ENCODE measurements around the gene IPO8. TPM values are rescaled to one million over a fixed set of nuclear protein-coding genes. Genes with fewer than 3 reads are reported as not detected.
A peak's percentile ranks its signal among the peaks of the same experiment; 100 is the strongest.
"Not testable (repeated sequence)": the region's sequence is repeated elsewhere in the genome, so short reads cannot be mapped to it uniquely, and the experiment has no call there.

The IPO8 gene
- total RNA-seq, 1 donor from 2014 or later, result 39.2 TPM

DNA sequence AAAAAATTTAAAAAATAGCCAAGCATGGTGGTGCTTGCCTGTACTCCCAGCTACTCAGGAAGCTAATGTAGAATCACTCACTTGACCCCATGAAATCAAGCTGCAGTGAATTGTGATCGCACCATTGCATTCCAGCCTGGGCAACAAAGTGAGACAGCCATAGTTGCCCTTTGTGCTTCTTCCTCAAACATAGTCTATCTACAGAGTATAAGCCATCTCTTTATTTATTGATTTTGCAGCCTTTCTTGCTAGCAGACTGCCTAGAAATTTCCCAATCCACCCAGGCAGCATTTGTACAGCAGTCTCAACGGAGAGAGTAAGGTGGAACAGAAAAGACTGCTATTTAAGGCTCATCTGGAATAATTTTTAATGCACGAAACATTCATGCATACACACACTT, 68.8 kb downstream of the IPO8 start:
- Mint-ChIP-seq H3K4me1 (ENCODE audit: low read depth, unreplicated experiment) (peaks cover 7% of the 10 kb centered on the region), H3K9me3 (ENCODE audit: unreplicated experiment) (peaks cover 3% of the 10 kb centered on the region), H3K4me3 (ENCODE audit: unreplicated experiment) (no peak overlapping the region), H3K36me3 (ENCODE audit: low read depth, unreplicated experiment) (peaks cover 9% of the 10 kb centered on the region), H3K27ac (ENCODE audit: unreplicated experiment) (no peak overlapping the region), H3K27me3 (ENCODE audit: low read depth, unreplicated experiment) (no peaks in the 10 kb centered on the region)
- no peak overlapping the region for H3K9ac ChIP-seq (ENCODE audit: low read length)
- H2AFZ ChIP-seq (ENCODE audit: low read depth, low read length), result no peak overlapping the region
- peaks cover 12% of the 10 kb centered on the region for H3K36me3 ChIP-seq (ENCODE audit: insufficient read depth, low read length)
- H3K4me2 ChIP-seq (ENCODE audit: low read length), result no peak overlapping the region
- peaks cover 4% of the 10 kb centered on the region for H3K4me1 ChIP-seq (ENCODE audit: insufficient read depth, low read length)
- H3K27me3 ChIP-seq (ENCODE audit: insufficient read depth, low read length), result no peaks in the 10 kb centered on the region
- no peaks in the 10 kb centered on the region for H4K20me1 ChIP-seq (ENCODE audit: insufficient read depth, low read length)
- H3K79me2 ChIP-seq (ENCODE audit: insufficient read depth, low read length), result no peaks in the 10 kb centered on the region
- no peak for DNase-seq (ENCODE audit: low read depth)
- H3K27ac ChIP-seq (ENCODE audit: low read depth, low read length), result no peak overlapping the region
- no peak for FAIRE-seq
- H3K4me3 ChIP-seq (ENCODE audit: insufficient read depth, low read depth, low read length), result no peak overlapping the region
- no peak for TF ChIP-seq EZH2 (IDR thresholded peaks at IDR 0.05; ENCODE audit: insufficient read depth, low read length)
- TF ChIP-seq, protein P1, sequence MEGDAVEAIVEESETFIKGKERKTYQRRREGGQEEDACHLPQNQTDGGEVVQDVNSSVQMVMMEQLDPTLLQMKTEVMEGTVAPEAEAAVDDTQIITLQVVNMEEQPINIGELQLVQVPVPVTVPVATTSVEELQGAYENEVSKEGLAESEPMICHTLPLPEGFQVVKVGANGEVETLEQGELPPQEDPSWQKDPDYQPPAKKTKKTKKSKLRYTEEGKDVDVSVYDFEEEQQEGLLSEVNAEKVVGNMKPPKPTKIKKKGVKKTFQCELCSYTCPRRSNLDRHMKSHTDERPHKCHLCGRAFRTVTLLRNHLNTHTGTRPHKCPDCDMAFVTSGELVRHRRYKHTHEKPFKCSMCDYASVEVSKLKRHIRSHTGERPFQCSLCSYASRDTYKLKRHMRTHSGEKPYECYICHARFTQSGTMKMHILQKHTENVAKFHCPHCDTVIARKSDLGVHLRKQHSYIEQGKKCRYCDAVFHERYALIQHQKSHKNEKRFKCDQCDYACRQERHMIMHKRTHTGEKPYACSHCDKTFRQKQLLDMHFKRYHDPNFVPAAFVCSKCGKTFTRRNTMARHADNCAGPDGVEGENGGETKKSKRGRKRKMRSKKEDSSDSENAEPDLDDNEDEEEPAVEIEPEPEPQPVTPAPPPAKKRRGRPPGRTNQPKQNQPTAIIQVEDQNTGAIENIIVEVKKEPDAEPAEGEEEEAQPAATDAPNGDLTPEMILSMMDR (IDR thresholded peaks at IDR 0.05; ENCODE audit: insufficient read depth, low read depth, low read length), result no peak
- no peaks in the 10 kb centered on the region for H3K9me3 ChIP-seq (ENCODE audit: insufficient read depth, low read depth, low read length)

DNA sequence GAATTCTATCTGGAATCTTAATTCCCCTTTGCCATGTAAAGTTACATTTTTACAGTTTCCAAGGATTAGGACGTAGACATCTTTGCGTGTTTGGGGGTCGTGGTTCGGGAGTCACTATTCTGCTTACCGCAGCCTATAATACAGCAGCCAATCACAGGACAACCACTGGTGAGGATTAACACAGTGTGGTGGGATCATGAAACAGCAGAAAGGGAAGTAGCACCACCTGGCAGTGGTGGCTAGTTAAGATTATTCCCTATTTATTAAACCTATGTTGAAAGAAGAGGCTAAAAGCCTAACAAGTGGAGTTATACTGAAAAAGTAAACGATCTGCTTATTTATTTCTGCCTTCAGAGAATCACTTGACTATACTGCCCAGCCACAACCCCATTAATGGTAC, 71.7 kb downstream of the IPO8 start:
- peaks cover 3% of the 10 kb centered on the region for H3K9me3 Mint-ChIP-seq (ENCODE audit: unreplicated experiment)
- Histone ChIP-seq H3K79me2 (ENCODE audit: insufficient read depth, low read length) (no peaks in the 10 kb centered on the region), H2AFZ (ENCODE audit: low read depth, low read length) (no peak overlapping the region), H3K4me3 (ENCODE audit: insufficient read depth, low read depth, low read length) (no peak overlapping the region), H3K9ac (ENCODE audit: low read length) (no peak overlapping the region), H3K9me3 (ENCODE audit: insufficient read depth, low read depth, low read length) (no peaks in the 10 kb centered on the region), H3K4me1 (ENCODE audit: insufficient read depth, low read length) (no peaks in the 10 kb centered on the region), H3K4me2 (ENCODE audit: low read length) (no peak overlapping the region), H3K27ac (ENCODE audit: low read depth, low read length) (no peak overlapping the region), H4K20me1 (ENCODE audit: insufficient read depth, low read length) (no peaks in the 10 kb centered on the region), H3K27me3 (ENCODE audit: insufficient read depth, low read length) (no peaks in the 10 kb centered on the region), H3K36me3 (ENCODE audit: insufficient read depth, low read length) (peaks cover 8% of the 10 kb centered on the region)
- no peak overlapping the region for H3K4me3 Mint-ChIP-seq (ENCODE audit: unreplicated experiment)
- peaks cover 3% of the 10 kb centered on the region for H3K36me3 Mint-ChIP-seq (ENCODE audit: low read depth, unreplicated experiment)
- no peaks in the 10 kb centered on the region for H3K27me3 Mint-ChIP-seq (ENCODE audit: low read depth, unreplicated experiment)
- no peak for FAIRE-seq
- H3K4me1 Mint-ChIP-seq (ENCODE audit: low read depth, unreplicated experiment), result peaks cover 7% of the 10 kb centered on the region
- TF ChIP-seq, protein P1 (IDR thresholded peaks at IDR 0.05; ENCODE audit: insufficient read depth, low read depth, low read length), result no peak
- no peak for TF ChIP-seq EZH2 (IDR thresholded peaks at IDR 0.05; ENCODE audit: insufficient read depth, low read length)
- DNase-seq (ENCODE audit: low read depth), result no peak
- no peak overlapping the region for H3K27ac Mint-ChIP-seq (ENCODE audit: unreplicated experiment)

DNA sequence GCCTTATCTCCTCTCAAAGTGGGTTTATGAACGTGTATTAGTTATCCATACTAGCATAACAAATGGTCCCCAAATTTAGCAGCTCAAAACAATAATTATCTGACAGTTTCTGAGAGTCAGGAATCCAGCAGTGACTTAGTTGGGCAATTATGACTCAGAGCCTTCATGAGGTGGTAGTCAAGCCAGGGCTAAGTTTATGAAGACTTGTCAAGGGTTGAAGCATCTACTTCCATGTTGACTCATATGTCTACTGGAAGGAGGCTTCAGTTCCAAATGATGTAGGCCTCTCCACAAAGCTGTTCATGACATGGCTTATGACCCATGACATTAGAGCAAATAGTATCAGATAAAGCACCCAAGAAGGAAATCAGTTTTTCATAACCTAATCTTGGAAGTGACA, 73.2 kb downstream of the IPO8 start:
- Histone ChIP-seq H3K4me3 (ENCODE audit: insufficient read depth, low read depth, low read length) (no peak overlapping the region), H3K9ac (ENCODE audit: low read length) (no peak overlapping the region), H4K20me1 (ENCODE audit: insufficient read depth, low read length) (no peaks in the 10 kb centered on the region), H3K4me2 (ENCODE audit: low read length) (no peak overlapping the region), H3K27ac (ENCODE audit: low read depth, low read length) (no peak overlapping the region), H3K79me2 (ENCODE audit: insufficient read depth, low read length) (no peaks in the 10 kb centered on the region), H3K27me3 (ENCODE audit: insufficient read depth, low read length) (no peaks in the 10 kb centered on the region), H3K36me3 (ENCODE audit: insufficient read depth, low read length) (no peaks in the 10 kb centered on the region), H2AFZ (ENCODE audit: low read depth, low read length) (no peak overlapping the region), H3K4me1 (ENCODE audit: insufficient read depth, low read length) (no peaks in the 10 kb centered on the region), H3K9me3 (ENCODE audit: insufficient read depth, low read depth, low read length) (no peaks in the 10 kb centered on the region)
- Mint-ChIP-seq H3K9me3 (ENCODE audit: unreplicated experiment) (peaks cover 3% of the 10 kb centered on the region), H3K4me1 (ENCODE audit: low read depth, unreplicated experiment) (peaks cover 7% of the 10 kb centered on the region), H3K27me3 (ENCODE audit: low read depth, unreplicated experiment) (no peaks in the 10 kb centered on the region), H3K4me3 (ENCODE audit: unreplicated experiment) (no peak overlapping the region), H3K27ac (ENCODE audit: unreplicated experiment) (no peak overlapping the region), H3K36me3 (ENCODE audit: low read depth, unreplicated experiment) (no peaks in the 10 kb centered on the region)
- no peak for FAIRE-seq
- TF ChIP-seq, protein P1 (IDR thresholded peaks at IDR 0.05; ENCODE audit: insufficient read depth, low read depth, low read length), result no peak
- peak; percentile 61 for DNase-seq (ENCODE audit: low read depth)

DNA sequence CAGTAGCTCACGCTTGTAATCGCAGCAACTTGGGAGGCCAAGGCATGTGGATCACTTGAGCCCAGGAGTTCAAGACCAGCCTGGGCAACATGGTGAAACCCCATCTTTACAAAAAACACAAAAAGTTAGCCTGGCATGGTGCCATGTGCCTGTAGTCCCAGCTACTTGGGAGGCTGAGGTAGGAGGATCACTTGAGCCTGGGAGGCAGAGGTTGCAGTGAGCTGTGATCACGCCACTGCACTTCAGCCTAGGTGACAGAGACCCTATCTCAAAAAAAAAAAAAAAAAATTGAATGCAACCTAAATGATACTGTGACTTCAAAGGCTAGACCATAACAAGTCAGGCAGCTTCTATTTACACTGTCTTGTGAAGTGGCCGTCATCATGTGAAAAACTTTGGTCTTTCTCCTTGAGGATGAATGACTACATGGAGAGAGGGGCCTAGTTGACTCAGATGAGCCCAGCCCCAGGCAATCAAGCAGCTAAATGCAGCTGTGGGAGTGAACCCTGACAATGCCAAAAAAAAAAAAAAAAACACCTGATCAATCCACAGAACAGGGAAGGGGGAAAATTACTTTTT, 73.9 kb downstream of the IPO8 start:
- H3K36me3 ChIP-seq (ENCODE audit: insufficient read depth, low read length); H3K27me3 Mint-ChIP-seq (ENCODE audit: low read depth, unreplicated experiment); H3K9ac ChIP-seq (ENCODE audit: low read length); H3K79me2 ChIP-seq (ENCODE audit: insufficient read depth, low read length); DNase-seq (ENCODE audit: low read depth); H2AFZ ChIP-seq (ENCODE audit: low read depth, low read length); H3K27ac ChIP-seq (ENCODE audit: low read depth, low read length); H3K4me1 ChIP-seq (ENCODE audit: insufficient read depth, low read length); FAIRE-seq; H3K27me3 ChIP-seq (ENCODE audit: insufficient read depth, low read length); H3K4me1 Mint-ChIP-seq (ENCODE audit: low read depth, unreplicated experiment); H3K9me3 ChIP-seq (ENCODE audit: insufficient read depth, low read depth, low read length); H3K36me3 Mint-ChIP-seq (ENCODE audit: low read depth, unreplicated experiment); H3K4me3 ChIP-seq (ENCODE audit: insufficient read depth, low read depth, low read length); H3K4me2 ChIP-seq (ENCODE audit: low read length); H4K20me1 ChIP-seq (ENCODE audit: insufficient read depth, low read length); H3K27ac Mint-ChIP-seq (ENCODE audit: unreplicated experiment); H3K9me3 Mint-ChIP-seq (ENCODE audit: unreplicated experiment); H3K4me3 Mint-ChIP-seq (ENCODE audit: unreplicated experiment): not testable (repeated sequence)
